Hindlimb muscle (tissue), 1 donor: Measurements from ENCODE around the gene CLMN. TPM values are rescaled to one million over a fixed set of nuclear protein-coding genes. Genes with fewer than 3 reads are reported as not detected.

Experiments used
- DNase-seq: peaks from one replicate; pipeline ENCODE4 v3.0.0-alpha.2; 2013
- polyA plus RNA-seq: library from polyadenylated mRNA; unstranded; fragments of 120-200 nt; gene quantifications from one replicate; pipeline ENCODE4 v1.2.1, GENCODE V29; 2013; ENCODE audit not compliant: insufficient read length

Gene CLMN
- polyA plus RNA-seq, 1 donor: 3.1 TPM

GRCh38 chr14:95302667-95303506 lies 16.8 kb downstream of the CLMN start:
- no peak for DNase-seq

DNA sequence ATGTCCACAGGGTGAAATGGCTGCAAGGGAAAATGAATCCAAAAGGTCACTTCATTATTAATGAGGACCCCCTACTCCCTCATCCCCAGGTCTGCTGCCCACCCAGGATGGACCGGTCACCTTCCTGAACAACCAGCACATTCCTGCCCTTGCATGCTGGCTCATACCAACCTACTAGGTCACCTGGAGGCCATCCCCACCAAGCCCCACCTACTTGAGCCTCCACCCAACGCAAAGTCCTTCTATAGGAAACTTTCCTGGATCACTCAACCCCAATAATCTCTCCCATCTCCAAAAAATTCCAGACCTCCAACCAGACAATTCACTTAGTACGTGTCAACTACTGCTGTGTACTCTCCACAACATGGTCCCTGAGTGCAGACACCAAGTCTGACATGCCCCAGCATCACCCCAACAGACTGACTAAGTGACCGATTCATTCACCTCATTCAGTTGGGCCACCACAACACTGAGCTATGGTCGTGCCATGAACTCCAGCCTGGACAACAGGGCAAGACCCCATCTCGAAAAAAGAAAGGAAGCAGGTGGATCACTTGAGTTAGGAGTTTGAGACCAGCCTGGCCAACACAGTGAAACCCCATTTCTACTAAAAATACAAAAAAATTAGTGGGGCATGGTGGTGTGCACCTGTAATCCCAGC lies 18.1 kb downstream of the CLMN start:
- no peak for DNase-seq

DNA sequence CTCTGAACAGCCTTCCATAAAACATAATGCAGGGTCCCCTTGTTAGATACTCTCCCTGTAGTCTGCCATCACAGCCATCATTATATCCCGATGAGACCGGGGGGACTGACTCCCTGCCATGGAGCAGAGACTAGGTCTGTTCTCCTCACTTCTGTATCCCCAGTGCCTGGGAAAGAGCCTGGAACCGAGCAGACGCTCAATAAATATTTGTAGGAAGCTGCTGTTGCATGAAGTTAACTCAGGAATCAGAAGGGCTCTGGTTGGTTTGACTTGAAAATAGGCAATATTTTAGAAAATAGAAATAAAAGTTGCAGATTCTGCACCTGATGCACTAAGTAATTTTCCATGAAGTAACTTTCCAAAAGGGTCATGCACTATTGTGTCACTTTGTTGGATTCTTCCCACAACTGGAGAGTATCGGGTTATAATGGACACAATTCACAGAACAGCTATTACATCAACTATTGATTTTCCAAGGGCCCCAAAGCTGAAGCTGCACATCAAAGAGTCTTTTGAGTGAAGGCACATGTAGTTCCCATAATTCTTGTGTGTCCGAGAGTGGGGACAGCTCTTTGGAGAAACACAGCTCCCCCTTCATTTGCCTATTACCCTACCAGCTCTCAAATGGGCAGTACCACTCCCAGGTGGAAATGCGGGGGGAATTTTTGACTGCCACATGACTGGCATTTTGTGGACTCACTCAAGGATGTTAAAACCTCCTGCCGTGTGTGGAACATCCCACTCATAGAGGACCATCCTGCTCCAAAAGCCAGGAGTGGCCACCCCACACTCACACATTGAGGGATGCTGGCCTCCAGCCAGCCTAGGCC lies 18.8 kb downstream of the CLMN start:
- no peak for DNase-seq

GRCh38 chr14:95300002-95300696 lies 19.6 kb downstream of the CLMN start:
- no peak for DNase-seq

GRCh38 chr14:95299271-95299670 lies 20.4 kb downstream of the CLMN start:
- DNase-seq: no peak

- DNase-seq: no peak
Measured at GRCh38 chr14:95297832-95298231, 21.9 kb downstream of the CLMN start.

- DNase-seq: no peak
Measured at GRCh38 chr14:95296966-95297365, 22.7 kb downstream of the CLMN start.

DNA sequence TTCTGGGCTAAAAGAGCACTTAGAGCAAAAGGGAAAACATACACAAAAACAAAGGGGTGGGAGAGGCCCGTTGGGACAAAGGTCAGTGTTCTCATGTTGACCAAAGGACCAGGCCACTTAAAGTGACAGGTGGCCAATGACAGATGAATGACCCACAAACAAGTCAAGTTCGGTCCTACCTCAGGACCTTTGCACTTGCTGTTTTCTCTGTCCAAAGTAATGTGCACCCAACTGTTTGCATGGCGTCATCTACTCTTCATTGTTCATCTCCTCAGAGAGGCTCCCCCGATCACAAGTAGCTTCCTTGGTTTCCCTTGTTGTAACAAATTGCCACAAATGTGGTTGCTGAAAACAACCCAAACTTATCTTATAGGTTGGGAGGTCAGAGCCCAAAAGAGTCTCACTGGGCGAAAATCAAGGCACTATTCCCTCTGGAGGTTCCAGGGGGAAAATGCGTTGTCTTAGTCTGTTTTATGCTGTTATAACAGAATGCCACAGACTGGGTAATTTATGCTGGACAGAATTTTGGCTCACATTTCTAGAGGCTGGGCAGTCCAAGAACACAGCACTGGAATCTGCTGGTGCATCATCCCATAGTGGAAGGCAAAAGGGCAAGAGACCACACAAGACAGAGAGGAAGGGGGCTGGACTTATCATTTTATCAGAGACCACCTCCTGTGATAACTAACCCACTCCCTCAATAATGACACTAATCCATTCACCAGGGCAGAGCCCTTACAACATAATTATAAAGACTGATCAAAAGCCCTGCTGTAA lies 23.9 kb downstream of the CLMN start:
- no peak for DNase-seq

- no peak for DNase-seq
Measured at GRCh38 chr14:95294834-95295599, 24.7 kb downstream of the CLMN start.

DNA sequence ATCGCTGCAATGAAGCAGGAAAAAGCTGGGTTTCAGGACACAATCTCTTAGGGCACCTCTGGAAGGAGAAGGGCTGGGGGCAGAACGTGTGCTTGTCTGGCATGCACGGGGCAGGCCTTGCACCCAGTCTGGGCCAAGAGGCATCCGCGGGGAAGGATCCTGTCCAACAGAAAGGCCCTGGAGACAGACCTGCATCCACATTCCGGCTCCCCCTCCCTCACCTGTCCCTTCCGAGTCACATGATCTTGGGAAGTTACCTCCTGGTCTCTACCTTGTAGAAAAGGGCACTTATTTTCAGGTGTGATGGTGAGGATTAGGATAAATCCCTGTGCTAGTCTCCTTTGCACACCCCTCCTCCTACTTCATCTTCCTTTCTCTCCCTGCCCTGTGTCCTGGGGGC lies 25.4 kb downstream of the CLMN start:
- no peak for DNase-seq

DNA sequence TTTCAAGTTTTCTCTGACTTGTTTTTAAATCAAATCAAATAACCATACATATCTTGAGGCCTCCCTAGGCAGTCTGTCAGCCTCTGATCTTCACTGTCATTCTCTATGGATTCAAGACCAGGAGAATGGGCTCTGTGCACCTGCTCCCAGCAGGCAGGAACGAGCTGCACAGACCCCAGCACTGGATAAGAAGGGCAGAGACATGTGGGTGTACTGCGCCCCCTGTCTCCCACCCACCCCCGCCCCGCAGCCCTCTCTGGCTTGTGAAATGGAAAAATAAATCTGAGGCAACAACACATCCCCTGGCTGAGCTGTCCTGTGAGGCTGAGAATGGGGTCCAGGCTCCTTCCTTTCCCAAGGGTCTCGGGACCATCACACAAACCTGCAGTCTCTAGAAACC lies 26.3 kb downstream of the CLMN start:
- no peak for DNase-seq

DNA sequence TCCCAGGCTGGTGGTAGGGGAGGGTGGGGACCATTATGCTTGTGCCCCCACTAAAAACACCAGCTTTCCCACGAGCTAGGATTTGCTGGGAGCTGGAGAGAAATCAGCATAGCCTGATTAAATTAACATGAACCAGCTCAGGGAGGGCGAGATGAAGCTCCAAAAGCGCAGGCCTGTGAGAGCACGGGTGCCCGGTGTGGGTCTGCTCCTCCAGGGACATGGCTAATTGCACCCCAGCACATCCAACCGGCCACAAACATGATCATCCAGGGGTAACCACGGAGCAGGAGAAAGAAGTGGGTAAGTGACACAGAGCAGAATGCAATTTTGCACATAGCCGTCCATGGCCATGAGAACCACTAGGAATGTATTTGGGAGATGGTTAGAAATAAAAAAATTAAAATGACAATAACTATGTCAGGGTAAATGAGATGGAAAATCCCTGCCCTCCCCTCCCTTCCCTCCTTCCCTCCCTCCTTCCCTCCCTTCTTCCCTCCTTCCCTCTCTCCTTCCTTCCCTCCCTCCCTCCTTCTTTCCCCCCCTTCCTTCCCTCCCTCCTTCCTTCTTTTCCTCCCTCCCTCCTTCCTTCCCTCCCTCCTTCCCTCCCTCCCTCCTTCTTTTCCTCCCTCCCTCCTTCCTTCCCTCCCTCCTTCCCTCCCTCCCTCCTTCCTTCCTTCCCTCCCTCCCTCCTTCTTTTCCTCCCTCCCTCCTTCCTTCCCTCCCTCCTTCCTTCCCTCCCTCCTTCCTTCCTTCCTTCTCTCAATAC lies 26.9 kb downstream of the CLMN start:
- DNase-seq: no peak

GRCh38 chr14:95291859-95292542 lies 27.7 kb downstream of the CLMN start:
- DNase-seq: peak; percentile 37

- peak; percentile 30 for DNase-seq
Measured at GRCh38 chr14:95290871-95291431, 28.8 kb downstream of the CLMN start.

DNA sequence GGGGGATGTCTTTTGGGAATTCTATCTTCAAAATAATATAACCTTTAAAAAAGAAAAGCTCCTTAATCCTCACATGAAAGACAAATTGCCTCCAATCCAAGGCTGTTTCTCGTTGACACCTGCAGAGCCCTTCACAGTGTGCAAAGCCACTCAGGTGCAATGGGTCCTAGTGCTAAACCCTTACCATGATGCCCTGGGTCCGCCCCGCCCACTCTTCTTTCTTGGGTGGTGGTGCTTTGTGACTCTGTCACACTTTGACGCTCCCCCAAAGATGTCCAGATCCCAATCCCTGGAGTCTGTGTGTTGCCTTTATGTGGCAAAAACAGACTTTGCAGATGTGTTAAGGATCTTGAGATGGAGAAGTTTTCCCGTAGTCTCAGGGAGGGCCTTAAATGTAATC lies 29.7 kb downstream of the CLMN start:
- no peak for DNase-seq

- DNase-seq: no peak
Measured at GRCh38 chr14:95289323-95290010, 30.2 kb downstream of the CLMN start.

DNA sequence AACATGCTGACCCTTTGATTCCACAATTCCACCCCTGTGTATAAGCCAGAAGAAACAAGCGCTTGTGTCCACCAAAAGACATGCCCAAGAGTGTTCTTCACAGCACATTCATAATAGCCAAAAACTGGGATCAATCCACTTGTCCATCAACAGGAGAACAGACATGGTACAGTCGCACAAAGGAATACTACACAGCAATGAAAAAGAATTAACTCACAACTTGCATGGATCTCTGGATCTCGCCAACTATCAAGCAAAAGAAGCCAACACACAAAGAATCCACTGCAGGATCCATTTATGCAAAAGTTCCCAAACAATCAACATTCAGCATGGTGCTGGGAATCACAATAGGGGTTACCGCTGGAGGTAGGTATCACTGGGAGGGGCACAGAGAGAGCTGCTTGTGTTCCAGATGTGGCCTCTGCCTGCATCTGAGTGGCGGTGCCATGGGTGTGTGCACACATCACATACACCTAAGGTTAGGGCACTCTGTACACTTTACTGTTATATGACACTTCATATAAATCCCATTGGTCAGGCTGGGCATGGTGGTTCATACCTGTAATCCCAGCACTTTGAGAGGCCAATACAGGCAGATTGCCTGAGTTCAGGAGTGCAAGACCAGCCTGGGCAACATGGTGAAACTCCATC lies 30.9 kb downstream of the CLMN start:
- DNase-seq: no peak

DNA sequence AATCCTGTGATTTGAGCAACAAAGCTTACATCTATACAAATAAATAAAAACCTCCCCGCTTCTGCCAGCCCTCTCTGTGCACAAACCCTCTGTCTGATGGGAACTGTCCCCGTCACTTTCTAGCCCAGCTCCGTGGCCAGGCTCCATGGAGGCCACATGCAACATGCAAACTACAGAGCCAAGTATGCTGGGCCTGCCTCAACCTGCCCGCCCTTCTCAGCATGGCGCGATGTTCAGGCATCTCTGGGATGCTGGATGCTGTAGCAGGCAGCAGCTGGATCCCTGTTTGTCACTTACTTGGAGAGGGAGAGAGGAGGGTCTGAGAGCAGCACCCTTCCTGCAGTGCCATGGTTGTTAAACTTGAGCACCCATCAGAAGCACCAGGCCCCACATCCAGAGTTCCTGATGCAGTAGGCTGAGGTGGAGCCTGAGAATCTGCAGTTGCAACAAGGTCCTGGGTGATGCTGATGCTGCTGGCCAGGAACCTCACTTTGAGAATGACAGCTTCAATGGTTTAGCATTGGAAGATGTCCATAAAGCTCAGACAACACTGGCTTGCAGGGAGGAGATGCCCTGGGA lies 32.4 kb downstream of the CLMN start:
- no peak for DNase-seq
